WI38 (cell line): ENCODE results near the gene PSRC1.
"Not testable (repeated sequence)": the region's sequence is repeated elsewhere in the genome, so short reads cannot be mapped to it uniquely, and the experiment has no call there.

Source experiments
- H3K4me3 ChIP-seq: 2 replicates; pipeline ENCODE4 v1.5.1; 2011; ENCODE audit warnings: low read depth, mild to moderate bottlenecking, control low read depth, low read length
- TF ChIP-seq, protein P1 (sequence below): IDR thresholded peaks from 2 replicates; pipeline ENCODE4 v1.5.1; 2012; ENCODE audit warnings: low read depth, mild to moderate bottlenecking, control low read depth, low read length

PSRC1 gene

GRCh38 chr1:109295712-109296415, 12.9 kb upstream of the PSRC1 start:
- TF ChIP-seq, protein P1, sequence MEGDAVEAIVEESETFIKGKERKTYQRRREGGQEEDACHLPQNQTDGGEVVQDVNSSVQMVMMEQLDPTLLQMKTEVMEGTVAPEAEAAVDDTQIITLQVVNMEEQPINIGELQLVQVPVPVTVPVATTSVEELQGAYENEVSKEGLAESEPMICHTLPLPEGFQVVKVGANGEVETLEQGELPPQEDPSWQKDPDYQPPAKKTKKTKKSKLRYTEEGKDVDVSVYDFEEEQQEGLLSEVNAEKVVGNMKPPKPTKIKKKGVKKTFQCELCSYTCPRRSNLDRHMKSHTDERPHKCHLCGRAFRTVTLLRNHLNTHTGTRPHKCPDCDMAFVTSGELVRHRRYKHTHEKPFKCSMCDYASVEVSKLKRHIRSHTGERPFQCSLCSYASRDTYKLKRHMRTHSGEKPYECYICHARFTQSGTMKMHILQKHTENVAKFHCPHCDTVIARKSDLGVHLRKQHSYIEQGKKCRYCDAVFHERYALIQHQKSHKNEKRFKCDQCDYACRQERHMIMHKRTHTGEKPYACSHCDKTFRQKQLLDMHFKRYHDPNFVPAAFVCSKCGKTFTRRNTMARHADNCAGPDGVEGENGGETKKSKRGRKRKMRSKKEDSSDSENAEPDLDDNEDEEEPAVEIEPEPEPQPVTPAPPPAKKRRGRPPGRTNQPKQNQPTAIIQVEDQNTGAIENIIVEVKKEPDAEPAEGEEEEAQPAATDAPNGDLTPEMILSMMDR = no peak
- H3K4me3 ChIP-seq = no peak overlapping the region

DNA sequence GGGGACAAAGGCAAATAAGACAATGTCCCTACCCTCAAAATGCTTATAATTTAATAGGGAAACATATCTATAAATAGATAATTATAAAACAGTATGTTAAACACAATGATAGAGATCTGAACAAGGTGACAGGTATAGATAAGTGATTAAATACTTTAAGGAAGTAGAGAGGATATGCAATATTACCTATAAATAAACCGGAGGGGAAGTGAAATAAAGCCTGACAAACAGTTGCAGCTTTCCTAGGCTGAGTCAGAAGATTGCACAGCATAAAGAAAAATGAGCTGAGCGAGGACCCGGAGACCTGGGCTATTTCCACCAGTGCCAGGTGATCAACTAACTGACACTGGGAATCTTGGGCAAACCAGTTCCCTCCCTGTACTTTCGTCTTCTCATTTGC, 11.5 kb upstream of the PSRC1 start:
- TF ChIP-seq, protein P1 = no peak
- no peak overlapping the region for H3K4me3 ChIP-seq

DNA sequence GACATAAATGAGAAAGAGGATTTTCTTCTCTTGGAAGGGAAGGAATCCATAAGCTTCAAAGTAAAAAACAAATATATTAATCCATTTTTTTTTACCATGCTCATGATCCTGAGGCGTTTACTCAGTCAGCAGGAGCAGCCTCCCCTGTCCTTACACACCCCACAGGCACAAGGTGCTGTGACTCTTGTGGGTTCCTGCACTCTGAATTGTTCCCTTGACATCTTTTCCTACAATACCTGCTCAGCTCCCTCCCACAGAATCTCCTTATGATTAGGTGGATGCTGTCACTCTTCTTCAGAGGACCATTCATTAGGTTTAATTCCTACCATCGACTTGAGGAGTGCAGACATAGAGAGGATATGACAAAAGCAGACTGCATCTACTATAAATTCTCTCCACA, 10.1 kb upstream of the PSRC1 start:
- H3K4me3 ChIP-seq = no peak overlapping the region
- TF ChIP-seq, protein P1 = no peak

DNA sequence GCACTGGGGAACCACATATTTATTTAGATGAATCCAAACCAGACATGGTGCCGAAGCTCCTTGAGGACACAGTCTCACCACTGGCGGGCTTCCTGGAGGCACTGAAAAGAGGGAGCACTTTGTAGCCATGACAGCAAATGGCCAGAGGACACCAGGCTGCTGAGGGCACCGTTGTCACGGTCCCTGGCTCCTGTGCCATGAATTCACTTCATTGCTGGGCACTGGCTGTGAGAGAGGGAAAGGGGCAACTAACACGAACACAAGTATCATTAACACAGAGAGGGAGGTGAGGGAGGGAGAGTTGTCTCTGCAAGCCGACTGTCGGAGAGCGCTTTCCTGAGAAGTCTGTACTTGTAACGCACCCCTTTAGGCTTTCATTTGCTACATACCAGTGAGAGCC, 9.4 kb upstream of the PSRC1 start:
- no peak overlapping the region for H3K4me3 ChIP-seq
- TF ChIP-seq, protein P1 = no peak

GRCh38 chr1:109290998-109291397, 8.1 kb upstream of the PSRC1 start:
- H3K4me3 ChIP-seq = no peak overlapping the region
- TF ChIP-seq, protein P1 = no peak

GRCh38 chr1:109290137-109290536, 7.2 kb upstream of the PSRC1 start:
- TF ChIP-seq, protein P1 = no peak
- H3K4me3 ChIP-seq = no peak overlapping the region

DNA sequence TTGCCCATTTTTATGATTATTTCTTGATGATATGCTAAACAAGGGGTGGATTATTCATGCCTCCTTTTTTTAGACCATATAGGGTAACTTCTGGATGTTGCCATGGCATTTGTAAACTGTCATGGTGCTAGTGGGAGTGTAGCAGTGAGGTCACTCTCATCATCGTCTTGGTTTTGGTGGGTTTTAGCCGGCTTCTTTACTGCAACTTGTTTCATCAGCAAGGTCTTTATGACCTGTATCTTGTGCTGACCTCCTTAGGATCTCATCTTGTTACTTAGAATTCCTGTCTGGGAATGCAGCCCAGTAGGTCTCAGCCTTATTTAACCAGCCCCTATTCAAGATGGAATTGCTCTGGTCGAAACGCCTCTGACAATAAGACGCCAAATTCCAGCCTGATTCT, 3.8 kb upstream of the PSRC1 start:
- H3K4me3 ChIP-seq = not testable (repeated sequence)
